GM19240 (cell line): ENCODE results near the gene ATG16L2.

Source experiments
- DNase-seq: peaks from one replicate; pipeline ENCODE4 v3.0.0; 2011; ENCODE audit warnings: low spot score; ENCODE audit not compliant: insufficient read length

Gene ATG16L2

GRCh38 chr11:72876147-72876546, 61.9 kb downstream of the ATG16L2 start:
- DNase-seq = no peak
